ENCODE data around the gene SNED1.

SNED1 gene

GRCh38 chr2:240992572-240993291, 5.7 kb upstream of the SNED1 start:
- FAIRE-seq, result no peak

GRCh38 chr2:240993446-240994170, 4.8 kb upstream of the SNED1 start:
- FAIRE-seq, result no peak

GRCh38 chr2:240994171-240994896, 4.1 kb upstream of the SNED1 start:
- no peak for FAIRE-seq

- FAIRE-seq, result no peak
Measured at GRCh38 chr2:240995041-240996021, 3.1 kb upstream of the SNED1 start.

- no peak for FAIRE-seq
Measured at GRCh38 chr2:240996161-240996833, 2.1 kb upstream of the SNED1 start.

GRCh38 chr2:240996834-240997140, 1.6 kb upstream of the SNED1 start:
- no peak for FAIRE-seq

- FAIRE-seq, result no peak
Measured at GRCh38 chr2:240997141-240997855, 1.1 kb upstream of the SNED1 start.

- FAIRE-seq, result no peak
Measured at GRCh38 chr2:240998706-240998994, 232 bp downstream of the SNED1 start.

- no peak for FAIRE-seq
Measured at GRCh38 chr2:240998995-240999791, 775 bp downstream of the SNED1 start.

- FAIRE-seq, result no peak
Measured at GRCh38 chr2:240999873-241000541, 1.6 kb downstream of the SNED1 start.

GRCh38 chr2:241000831-241001321, 2.5 kb downstream of the SNED1 start:
- no peak for FAIRE-seq

- FAIRE-seq, result no peak
Measured at GRCh38 chr2:241001413-241002274, 3.2 kb downstream of the SNED1 start.

- no peak for FAIRE-seq
Measured at GRCh38 chr2:241002275-241003046, 4.0 kb downstream of the SNED1 start.

- no peak for FAIRE-seq
Measured at GRCh38 chr2:241003047-241003360, 4.6 kb downstream of the SNED1 start.

- no peak for FAIRE-seq
Measured at GRCh38 chr2:241003369-241003768, 5.0 kb downstream of the SNED1 start.

GRCh38 chr2:241003830-241004564, 5.6 kb downstream of the SNED1 start:
- FAIRE-seq, result peak; percentile 68

- no peak for FAIRE-seq
Measured at GRCh38 chr2:241005569-241005968, 7.2 kb downstream of the SNED1 start.

GRCh38 chr2:241006412-241006811, 8.0 kb downstream of the SNED1 start:
- FAIRE-seq, result no peak

Measured in TTC549 (cell line).